CD1c-positive myeloid dendritic cell (primary cell): ENCODE results near the gene PIGT.

Source experiments
- DNase-seq: peaks from one replicate; pipeline ENCODE4 v3.0.0-alpha.2; 2016; ENCODE audit errors: extremely low spot score

The PIGT gene

DNA sequence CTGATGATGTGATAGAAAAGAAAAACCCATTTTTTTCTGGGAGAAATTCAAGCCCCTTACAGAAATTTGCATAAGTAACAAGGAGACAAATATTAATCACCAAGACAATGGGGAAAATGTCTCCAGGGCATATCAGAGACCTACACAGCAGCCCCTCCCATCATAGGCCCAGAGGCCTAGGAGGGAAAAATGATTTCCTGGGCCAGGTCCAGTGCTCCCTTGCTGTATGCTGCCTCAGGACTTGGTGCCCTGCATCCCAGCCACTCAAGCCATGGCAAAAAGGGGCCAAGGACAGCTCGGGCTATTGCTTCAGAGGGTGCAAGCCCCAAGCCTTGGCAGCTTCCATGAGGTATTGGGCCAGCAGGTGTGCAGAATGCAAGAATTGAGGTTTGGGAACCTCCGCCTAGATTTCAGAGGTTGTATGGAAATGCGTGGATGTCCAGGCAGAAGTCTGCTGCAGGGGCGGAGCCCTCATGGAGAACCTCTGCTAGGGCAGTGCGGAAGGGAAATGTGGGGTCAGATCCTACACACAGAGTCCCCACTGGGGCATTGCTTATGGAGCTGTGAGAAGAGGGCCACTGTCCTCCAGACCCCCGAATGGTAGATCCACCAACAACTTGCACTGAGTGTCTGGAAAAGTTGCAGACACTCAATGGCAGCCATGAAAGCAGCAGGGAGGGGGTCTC is 15.5 kb upstream of the PIGT start:
- DNase-seq = no peak

DNA sequence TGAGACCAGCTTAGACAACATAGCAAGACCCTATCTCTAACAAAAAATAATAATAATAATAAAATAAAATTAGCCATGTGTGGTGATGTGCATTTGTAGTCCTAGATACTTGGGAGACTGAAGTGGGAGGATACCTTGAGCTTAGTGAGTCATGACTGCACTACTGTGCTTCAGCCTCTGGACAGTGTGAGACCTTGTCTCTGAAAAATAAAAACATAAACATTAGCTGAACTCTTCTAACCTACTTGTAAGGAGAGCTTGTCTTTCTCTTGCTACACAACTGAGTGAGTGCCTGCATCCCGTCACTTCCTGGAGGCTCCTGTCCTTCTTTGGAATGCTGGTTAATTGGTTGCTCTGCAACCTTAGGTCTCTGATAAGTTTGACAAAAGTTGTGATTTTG is 13.0 kb upstream of the PIGT start:
- no peak for DNase-seq

DNA sequence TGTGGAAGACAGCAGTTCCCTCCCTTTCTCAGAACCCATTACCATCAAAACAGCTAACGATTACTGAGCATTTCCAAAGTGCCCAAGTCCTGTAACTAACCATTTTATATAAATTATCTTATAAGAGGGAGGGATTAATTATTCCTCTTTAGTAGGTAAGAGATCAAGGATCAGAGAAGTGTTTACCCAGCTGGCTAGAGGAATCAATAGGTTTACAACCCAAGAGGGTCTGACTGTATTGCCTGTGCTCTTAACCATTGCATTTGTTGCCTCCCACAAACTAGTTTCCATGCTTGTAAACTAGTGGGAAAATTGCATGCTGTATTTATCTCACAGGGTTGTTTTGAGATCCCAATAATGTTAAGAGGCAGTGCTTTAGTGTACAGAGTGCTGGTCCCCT is 11.5 kb upstream of the PIGT start:
- no peak for DNase-seq

DNA sequence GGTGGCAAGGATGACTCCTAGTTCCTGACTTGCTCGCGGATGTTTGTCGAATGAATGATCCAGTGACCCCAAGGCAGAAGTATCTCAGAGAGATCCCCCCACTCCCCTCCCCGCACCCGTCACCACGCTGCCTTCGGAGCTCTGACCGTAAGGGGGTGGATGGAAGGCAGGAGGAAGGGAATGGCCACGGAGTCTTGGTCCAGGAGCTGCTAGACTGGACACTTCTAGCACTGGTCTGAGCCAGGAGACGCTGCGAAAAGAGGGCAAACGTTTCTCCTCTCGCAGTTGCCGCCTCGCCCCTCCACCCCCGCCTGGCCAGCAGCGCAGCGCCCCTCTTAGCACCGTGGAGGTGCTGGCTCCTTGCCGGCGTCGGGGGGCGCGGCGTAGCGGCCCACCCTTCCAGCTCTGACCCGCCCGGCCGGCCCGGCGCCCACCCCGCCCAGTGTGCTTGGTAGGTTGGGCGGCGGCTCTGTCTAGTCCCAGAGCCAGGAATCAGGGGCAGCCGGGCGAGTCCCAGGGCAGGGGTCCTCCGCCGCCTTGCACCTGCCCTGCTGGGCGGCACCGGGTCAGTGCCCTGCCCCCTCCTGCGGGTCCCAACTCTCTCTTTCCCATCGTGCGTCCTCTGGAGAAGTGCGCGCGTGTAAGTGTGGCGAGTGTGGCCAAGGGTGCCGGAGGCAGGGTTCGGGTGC is 10.2 kb upstream of the PIGT start:
- DNase-seq = no peak

DNA sequence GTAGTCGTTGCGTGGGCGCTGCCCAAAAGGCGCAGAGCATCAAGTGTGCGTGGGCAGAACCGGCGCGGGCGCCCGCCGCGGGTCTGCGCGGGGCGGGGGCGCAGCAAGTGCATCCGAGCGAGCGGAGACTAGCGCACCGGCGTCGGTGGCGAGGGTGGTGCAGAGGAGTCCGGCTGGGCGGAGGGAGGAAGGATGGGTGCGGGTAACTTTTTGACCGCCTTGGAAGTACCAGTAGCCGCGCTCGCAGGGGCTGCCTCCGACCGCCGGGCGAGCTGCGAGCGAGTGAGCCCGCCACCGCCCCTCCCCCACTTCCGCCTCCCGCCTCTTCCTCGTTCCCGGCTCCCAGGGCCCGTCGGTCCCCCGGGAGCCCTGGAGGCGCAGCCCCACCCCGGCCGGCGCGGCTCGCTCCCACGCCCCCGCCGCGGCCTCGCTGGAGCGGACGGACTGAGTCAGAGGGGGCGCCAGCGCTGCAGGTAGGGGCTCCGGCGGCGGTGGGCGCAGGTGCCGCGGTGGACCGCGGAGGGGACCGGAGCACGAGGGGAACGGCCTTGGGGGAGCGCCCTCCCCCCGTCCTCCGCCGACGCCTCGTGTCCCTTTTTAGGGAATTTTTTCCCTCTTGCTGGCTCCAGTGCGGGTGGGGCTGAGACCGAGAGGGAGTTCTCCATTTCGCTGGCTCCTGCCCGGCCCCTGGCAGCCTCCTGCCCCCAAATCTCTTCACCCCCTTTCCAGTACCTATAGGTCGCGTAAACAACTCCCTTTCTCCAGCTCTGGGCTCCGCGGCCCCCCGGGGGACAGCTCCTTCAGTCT is 9.5 kb upstream of the PIGT start:
- DNase-seq = peak; percentile 63

DNA sequence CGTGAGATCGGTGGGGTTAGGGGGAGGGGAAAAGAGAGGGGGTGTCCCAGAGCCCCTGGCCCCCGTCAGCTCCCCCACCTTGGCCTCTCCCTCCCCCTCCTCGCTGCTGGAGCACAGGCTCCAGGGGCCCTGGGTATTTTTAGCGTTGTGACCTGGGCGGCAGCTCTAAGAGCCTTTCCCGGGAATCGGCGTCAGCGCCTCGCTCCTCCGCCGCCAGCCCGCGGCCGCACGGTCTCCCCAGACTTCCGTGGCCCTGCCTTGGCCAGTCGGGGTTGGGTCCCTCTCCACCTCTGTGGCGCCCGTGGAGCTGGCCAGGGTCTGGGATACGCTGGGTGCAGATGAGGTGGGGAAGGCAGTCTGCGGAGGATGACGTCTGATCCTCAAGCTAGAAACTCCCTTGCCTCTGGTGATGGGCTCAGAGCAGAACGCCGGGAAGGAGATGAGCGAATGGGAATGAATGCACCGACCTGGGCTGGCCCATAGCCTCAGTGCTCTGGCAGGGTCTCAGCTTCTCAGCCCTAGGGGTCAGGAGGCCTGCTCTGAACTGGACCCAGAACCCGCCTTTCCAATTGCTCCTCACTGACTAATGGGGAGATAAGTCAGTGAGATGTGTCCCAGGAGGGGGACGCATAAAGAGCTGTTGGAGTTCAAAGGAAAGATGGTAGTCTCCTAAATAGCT is 8.7 kb upstream of the PIGT start:
- peak; percentile 39 for DNase-seq

DNA sequence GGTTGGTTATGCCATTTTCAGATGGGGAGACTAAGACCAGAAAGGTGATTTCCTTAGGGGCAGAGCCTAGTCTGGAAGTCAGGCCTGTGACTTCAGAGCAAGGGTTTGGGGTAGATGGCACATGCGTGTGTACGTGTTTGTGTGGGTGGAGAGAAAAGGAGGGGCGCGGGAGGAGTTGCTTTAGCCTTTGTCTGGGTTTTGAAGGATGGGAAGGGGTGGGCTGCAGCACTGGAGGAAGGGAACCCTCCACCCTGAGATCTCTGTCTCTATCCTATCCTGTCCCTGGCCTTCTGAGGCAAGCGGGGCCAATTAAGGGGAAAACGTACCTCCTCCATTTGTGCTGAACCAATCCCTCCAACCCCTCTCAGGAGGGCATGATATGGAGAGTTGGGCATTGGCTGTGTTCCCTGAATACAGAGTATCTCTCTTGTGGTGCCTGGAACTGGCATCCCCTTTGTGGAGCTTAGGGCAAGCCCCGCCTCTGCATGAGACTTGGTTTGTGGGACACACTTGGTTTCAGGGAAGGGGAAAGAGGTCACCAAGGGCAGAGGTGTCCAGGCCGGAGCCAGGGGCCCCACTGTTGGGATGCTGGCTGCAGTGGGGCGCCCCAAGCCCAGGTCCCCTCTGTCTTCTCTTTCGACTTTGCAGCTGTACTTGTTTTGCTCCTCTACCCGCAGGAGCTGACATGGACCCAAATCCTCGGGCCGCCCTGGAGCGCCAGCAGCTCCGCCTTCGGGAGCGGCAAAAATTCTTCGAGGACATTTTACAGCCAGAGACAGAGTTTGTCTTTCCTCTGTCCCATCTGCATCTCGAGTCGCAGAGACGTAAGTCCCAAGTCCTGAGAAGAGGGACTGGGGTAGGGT is 7.9 kb upstream of the PIGT start, which contains the start of gene DBNDD2:
Gene DBNDD2, plus strand, starts transcription at position 507 of the 863 bp plus-strand sequence. Its CDS starts 179 bp downstream, at position 686.
- DNase-seq = no peak

DNA sequence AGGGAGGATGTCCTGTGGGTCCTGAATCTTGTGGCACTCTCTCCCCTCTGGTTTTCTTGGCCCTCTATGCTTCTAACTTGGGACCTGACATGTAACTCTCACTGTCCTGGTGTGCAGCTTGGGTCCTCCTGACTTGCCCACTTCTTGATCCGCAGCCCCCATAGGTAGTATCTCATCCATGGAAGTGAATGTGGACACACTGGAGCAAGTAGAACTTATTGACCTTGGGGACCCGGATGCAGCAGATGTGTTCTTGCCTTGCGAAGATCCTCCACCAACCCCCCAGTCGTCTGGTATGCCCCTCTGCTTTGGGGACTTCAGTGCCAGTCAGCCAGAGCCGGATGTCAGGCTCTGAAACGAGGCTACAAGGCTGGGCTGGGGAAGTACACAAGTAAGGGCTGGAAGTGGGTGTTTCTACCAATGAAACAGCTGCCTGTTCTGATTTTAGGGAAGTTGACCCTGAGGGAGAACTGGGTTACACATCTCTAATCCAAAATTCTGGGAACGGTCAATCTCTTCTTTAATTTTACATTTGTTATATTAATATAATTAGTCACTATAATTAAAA is 7.2 kb upstream of the PIGT start:
- DNase-seq = peak; percentile 84

DNA sequence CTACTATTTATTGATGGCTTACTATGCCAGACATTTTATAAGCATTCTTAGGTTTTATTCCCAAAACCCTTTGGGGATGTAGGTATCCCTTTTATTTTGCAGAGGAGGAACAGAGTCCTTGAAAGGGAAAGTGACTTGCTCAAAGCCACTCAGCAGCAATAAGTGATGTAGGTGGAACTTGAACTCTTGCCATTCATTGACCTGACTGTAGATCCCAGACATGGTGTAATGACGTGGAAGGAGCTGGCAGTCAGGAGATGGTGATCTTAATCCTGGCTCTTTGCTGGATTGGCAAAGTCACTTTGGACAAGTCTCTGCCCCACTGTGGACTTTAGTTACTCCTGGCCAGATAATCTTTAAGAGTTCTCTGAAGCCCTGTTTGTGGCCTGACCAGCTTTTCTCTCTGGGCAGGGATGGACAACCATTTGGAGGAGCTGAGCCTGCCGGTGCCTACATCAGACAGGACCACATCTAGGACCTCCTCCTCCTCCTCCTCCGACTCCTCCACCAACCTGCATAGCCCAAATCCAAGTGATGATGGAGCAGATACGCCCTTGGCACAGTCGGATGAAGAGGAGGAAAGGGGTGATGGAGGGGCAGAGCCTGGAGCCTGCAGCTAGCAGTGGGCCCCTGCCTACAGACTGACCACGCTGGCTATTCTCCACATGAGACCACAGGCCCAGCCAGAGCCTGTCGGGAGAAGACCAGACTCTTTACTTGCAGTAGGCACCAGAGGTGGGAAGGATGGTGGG is 6.2 kb upstream of the PIGT start:
- DNase-seq = no peak

DNA sequence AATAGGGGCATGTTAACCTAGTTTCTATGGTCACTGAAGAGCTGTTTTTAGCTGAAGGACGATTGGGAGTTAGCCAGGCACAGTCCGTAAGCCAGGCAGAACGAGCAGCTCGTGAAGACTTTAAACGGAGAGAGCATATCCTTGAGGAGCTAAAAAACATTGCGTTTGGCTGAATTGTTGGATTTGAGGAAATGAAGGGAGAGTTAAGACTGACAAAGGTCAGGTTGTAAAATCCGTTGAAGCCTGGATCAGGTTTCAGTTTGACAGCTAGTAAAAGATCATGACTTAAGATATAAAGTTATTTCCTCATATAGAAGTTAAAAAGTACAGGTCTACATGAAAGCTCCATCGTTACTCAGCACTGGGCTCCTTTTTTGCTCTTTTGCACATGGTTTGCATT is 5.1 kb upstream of the PIGT start:
- no peak for DNase-seq

DNA sequence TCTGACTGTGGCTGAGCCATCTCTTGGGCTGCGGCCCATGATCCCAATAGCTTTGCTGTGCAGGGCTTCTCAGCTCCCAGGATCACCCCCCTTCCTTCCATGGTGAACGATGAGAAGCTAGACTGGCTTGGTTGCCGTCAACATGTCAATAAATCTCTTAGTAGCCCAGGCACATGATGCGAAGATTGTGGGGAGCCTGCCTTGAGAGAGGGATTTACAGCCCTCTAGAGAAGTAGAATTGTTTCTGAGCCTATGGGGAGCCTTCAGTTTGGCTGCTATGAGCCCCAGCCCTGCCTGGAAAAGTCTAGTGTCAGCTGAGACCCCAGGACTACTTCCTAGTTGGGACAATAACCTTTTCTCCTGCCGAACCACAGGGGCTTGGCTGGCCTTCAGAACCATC is 3.3 kb upstream of the PIGT start:
- no peak for DNase-seq

DNA sequence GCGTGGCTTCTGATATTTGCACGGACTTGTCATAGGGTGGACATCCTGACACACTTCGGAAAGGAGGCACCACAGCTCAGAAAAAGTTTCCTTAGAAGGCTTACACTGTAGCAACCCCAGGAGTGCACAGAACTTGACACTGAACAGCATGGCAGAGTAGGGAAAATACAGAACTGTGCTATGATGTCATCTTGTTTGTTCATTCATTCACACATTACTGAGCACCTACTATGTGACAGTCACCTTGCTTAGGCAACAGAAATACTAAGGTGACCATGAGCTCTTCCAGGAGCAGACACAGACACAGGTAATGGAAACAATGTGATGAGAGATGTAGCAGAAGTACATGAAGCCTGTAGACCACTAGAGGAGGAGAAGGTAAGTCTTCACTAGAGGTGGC is 2.5 kb upstream of the PIGT start:
- no peak for DNase-seq

DNA sequence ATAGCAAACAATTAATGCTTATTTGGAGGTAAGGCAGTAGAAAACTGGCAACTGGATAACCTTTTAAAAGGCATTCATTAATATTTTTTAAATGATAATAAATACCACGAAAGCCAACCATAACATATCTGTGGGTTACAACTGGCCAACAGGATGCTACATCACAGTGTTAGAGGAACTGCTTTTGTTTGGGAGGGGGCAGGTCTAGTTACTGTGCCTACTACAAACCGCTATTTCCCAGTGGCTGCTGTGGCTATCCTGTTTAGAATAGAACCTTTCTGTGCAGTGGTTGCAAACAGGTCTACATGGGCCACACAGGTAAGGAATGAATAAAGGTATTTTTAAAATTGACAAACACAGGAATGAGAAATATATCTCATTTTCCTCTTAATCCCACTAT is 976 bp downstream of the PIGT start:
- no peak for DNase-seq

DNA sequence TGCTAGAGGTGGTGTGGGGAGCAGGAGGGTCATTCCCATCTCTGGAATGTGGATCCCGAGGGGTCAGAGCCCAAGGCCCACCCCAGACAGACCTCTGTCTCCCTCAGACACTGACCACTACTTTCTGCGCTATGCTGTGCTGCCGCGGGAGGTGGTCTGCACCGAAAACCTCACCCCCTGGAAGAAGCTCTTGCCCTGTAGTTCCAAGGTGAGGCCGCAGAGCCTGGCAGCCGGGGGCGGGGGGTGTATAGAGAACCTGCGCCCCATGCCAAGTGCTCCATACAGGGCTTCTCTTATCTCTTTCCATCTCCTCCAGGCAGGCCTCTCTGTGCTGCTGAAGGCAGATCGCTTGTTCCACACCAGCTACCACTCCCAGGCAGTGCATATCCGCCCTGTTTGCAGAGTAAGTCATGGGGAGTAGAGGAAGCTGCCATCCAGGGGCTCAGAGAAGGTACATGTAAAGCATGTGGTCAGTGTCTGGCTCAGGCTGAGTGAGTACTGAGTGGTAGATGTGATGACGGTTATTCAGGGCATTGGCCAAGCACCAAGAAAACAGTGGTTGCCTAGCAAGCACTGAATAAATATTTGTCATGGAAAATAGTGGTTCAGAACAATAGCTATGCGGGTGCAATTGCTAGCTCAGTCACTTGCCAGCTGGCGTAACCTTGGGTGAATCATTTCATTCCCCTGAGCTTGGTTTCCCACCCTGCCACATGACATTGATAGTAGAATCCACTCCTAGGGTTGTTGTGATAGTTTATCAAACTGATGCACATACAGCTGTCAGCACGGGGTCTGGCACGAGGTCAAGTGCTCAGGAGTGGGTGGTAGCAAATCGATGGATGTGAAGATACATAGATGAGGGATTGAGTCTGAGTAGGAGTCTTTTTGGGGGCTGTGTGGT is 3.5 kb downstream of the PIGT start:
- DNase-seq = no peak

DNA sequence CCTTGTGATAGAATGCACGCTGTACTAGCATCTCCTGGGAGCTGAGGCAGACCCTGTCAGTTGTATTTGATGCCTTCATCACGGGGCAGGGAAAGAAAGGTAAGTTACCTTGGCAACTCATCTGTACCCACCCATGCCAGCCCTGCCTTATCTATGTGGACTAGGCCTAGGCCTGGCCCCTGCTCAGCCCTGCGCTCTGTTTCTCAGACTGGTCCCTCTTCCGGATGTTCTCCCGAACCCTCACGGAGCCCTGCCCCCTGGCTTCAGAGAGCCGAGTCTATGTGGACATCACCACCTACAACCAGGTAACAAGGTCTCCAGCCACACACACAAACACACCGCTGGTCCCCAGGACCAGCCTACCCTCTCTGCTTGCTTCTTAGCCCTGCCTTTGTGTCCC is 4.2 kb downstream of the PIGT start:
- DNase-seq = no peak

DNA sequence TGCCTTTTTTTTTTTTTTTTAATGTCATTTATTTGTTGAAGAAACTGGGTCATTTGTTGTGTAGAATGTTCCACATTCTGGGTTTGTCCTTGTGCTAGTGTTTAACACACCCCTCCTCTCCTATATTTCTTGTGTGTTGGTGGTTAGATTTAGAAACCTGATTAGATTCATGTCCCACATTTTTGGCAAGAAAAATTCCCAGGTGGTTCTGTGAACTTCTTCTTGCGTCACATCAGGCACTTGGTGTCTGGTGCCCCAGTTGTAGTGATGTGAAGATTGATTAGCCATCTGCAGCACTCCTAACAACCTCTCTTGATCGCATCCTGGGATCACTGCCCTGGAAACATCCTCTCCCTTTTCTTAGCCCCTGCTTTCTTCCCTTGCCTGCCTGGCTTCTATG is 7.8 kb downstream of the PIGT start:
- DNase-seq = no peak

DNA sequence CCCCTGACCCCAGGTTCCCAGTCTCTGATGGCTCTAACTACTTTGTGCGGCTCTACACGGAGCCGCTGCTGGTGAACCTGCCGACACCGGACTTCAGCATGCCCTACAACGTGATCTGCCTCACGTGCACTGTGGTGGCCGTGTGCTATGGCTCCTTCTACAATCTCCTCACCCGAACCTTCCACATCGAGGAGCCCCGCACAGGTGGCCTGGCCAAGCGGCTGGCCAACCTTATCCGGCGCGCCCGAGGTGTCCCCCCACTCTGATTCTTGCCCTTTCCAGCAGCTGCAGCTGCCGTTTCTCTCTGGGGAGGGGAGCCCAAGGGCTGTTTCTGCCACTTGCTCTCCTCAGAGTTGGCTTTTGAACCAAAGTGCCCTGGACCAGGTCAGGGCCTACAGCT is 9.6 kb downstream of the PIGT start:
- no peak for DNase-seq

DNA sequence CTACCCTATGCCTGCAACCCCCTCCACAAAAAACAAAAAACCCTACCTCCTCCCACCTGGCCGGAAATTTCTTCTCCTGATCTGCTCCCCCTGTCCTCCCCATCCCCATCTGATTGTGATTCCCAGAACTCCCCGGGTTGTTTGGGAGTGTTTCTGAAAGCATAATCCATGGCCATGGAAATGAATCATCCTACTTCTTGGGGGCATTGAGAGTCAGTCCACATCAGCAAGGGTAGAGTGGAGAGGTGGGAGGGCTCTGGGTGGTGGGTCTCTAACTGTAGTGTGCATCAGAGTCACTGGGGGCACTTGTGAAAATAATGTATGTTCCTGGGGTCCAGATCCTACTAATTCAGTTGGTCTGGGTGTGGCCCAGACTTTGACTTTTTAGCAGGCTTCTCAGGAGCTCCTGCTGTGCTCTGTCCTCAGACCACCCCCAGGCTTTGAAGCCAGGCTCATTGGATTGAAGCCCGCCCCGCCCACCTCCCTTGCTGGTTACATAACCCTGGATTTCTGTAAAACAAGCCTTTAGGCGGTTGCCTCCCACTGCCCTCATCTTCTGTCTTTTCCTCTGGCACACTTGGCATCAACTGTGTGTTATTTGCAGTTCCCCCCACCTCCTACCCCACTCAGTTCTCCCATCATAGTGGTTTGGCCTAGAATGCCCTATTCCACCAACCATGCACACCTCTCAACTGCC is 10.5 kb downstream of the PIGT start:
- DNase-seq = no peak
